ELF-1 (cell line): Measurements from ENCODE around the gene COL4A2.
"Not testable (repeated sequence)": the region's sequence is repeated elsewhere in the genome, so short reads cannot be mapped to it uniquely, and the experiment has no call there.

Experiments used
- DNase-seq: peaks from one replicate; pipeline ENCODE4 v3.0.0-alpha.2; 2016; ENCODE audit warnings: low read depth, low spot score

The COL4A2 gene

DNA sequence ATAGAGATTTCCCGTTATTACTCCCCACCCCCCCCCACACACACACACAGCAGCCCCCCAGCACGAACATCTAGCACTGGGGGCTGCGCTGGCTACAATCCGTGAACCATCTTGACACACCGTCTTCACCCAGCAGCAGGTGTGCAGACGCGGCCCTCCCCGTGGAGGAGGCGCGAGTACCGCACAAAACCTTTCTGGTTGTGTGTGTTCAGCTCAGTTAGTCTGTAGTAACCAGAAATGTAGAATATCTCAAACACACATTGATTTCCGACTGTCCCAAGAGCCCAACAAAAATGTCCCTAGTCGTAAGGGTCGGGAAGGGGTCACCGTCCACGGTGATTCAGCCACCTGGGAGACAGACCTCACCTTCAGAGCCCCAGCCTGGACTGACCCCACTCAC, 131.7 kb downstream of the COL4A2 start:
- DNase-seq: no peak

DNA sequence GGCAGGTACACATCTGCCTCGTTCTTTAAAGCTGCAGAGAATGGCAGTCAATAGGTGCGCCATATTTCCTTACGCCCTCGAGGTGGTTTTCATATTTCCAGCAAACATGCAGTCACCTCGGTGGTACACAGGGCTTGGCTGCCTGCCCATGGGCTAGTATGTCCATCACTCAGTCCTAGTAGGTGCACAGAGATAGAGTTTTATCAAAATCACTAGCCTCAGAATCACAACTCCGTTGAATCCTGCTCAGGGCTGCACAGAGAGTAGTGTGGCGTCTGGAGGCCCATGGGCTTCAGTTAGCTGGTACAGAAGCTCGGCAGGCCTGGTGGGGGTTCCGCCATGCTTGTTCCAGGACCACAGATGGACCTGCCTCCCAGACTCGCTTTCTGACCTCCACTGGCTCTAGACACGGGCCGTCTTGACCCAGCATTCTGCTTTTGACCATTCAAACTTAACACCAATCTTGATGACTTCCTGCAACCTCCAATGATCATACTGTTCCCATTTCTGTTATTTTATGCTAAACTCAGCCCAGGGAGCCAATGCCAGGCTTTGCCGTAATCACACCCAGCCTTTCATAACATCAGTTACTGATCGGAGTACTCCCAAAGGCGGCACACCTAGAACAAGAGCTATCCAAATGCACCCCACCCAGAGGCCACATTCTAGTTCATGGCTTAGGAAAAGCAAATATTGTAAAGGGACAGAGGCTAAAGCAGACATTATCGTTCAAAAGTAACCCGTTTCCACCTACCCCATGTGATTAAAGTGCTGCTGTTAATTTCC, 134.1 kb downstream of the COL4A2 start:
- no peak for DNase-seq

DNA sequence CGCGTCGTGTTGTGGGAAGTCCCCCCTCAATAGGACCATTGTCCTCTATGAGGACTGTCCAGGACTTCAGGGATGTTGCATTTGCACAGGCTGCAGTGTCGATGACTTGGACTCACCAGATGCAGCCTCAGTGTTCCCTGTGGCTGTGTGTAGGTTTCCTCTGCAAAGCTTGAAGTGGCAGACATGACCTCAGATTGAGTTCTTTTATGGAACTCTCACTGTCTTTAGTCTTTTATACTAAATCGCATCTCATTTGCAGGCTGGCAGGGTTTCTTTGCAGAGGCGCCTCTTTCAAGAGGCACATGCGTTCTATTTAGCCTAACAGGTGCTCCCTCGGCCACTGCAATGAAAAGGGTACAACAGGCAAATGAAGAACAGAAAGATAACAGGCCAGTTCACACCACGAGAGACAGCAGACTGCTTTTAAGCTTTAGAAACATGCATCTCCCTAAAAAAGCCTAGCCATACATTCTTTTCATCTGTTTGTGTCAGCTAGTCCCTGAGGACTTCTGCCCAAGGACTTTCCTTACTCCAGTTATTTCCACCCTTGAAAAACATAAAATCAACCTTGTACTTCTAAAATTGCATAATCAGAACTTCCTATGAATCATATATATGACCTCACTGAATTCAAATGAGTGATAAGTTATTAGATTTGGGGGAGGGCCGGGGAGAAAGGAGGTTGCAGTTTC, 136.0 kb downstream of the COL4A2 start:
- no peak for DNase-seq

DNA sequence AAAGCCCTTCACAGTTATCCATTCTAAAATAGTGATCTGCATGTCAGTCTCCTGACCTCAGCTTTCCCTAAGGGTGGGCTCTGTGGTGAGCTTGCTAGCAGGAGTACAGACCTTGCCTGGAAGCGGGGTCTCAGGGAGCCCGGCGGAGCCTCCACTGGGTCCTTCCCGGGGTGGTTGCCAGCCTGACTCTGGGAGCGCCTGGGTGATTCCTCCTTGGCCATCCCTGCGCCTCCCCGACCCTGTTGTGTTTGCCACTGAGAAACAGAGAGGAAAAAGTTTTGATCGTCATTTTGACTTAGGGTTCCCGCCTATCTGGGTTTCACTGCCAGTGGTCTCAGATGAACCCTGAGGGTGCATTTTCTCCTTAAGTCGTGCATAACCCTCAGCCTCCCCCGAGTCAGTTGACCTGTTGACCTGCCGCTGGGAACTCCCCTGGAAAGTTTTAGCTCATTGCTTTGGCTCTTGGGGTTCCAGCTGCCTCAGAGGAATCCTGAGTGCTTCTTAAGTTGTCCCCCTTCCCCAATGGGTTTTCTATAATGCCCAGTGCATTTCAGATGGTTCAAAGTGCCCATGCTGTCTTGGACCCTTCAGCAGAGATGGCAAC, 136.6 kb downstream of the COL4A2 start:
- no peak for DNase-seq

DNA sequence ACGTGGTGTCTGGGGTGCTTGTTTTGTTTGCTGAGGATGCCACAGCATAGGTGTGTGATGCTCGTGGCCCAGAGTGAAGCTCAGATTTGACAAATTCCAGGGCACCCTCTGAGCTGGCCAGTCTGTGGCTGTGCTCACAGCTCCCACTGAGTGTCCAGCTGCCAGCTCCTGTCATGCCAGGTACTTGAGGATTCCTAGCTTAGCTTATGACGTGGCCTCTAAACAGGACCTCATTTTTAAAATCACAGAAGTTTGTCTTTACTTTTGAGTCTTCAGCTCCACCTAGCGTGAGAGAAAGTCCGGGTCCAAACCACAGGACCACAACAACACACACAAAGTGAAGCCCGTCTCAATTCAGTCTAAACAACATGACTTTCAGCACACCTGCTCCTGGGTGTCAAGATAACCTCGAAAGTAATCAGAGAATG, 137.2 kb downstream of the COL4A2 start:
- DNase-seq: no peak

DNA sequence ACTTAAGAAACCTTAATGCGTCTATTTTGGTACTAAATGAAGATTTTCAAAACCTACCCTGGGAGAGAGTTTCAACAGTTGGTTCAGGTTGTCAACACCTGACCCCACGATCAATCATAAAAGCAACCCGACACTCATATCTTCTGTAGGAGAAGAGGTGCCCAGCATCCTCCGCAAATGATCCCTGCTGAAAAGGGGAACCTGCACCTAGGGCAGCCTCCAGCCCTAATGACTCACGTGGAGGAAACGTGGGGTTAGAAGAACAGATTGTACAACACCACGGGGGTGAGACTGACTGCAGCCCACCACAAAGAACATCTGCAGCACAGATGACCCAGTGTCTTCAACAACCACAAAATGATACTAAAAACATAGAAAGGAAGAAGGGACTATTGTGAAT, 138.1 kb downstream of the COL4A2 start:
- DNase-seq: no peak

DNA sequence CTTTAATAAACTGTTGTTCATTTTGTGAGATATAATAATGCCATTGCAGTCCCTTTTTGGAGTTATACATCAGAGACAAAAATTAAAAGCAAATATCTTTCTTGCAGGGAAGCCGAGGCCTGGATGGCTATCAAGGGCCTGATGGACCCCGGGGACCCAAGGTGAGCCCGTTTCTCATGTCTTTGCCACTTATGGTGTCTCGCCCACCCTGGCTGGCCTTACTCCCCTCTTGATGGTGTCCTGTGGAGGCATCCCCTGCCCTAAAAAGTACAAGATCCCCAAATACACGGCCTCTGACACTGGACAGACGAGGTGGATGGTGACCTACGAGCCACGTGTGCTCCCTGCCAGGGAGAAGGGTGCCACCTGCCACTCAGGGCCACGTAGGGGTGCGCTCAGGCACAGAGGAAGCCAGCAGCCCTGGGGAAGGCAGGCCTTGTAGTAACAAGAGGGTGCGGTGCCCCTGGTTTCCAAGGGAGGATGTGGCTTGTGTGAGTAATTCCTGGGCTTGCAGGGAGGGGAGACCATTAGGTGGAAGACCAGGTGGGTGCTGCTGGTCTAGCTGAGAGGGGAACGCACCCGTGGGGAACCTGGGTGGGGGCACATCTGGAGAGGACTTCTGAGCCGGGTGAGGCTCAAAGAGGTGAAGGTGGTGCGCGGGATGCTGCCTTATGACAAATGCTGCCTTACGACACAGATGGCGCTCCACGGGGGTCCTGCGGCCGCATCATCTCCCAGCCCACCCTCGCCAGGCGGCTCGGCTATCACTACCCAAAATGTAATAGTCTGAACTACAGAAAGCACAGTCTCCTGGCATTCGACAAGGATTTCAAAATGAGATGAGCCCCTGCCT, 138.9 kb downstream of the COL4A2 start:
- DNase-seq: no peak

DNA sequence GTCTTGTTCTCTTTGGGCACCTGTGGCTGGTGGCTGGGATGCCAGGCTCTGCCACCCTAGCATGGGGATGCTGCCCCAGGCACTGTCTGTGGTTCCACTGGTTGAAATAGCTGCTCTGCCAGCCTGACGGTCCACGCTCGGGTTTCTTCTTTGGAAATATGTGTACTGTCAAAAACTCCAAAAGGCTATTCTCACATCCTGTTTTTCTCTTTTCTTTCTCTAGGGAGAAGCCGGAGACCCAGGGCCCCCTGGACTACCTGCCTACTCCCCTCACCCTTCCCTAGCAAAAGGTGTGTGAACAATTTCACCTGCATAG, 139.4 kb downstream of the COL4A2 start:
- DNase-seq: no peak

DNA sequence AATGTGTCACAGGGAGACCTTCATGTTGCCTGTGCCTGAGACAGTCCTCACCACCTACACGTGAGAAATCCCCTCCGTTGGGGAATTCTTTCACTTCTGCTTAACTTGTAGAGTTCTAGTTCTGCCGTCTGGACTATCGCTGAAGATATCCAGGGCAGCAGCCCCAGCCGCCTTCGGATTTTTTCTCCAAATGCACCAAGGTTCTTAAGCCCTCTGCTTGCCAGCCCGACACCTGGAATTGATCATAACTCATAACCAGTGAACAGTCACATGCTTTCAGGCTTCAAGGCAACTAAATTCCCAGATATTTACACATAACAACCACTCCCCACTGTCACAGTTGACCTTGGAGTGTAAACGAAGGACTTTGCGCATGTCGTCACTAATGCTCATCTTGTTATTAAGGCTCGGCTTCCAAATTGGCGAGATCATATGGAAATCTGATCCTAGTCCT, 140.0 kb downstream of the COL4A2 start:
- no peak for DNase-seq

DNA sequence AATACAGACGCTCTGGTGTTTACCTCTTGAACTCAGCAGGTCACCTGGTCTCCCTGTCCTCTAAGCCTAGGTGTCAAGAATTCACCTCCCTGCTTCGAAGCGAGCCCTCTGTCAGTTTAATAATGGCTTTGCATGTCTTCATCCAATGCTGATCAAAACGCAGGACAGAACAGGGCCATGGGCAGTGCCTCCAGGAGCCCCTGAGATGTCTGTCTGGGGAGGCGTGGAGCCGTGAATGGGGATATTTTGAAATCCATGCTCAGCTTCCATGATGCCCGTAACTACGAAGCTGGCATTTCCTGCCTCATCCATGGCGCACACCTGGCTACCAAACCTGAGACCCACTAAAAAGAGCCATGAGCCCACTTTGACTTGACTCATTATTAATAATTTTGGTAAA, 140.7 kb downstream of the COL4A2 start:
- peak; percentile 30 for DNase-seq

DNA sequence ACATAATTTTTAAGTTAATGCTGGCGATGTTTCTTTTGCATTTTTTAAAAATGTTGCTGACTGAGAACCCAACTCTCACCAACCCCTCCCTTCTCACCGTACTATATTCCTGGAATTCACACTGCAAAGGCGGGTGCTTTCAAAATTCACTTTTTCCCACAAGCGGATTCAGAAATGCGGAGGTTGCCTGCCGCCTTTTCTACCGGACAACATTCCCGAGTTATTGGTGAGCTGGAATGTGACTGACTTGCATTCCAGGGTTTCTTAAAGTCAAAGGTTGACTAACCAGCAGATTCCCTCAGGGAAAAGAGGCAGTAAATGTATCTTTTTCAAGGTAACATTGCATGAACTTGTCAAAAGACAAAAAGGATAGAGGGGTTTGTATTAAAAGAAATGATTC, 141.1 kb downstream of the COL4A2 start:
- DNase-seq: peak; percentile 70

DNA sequence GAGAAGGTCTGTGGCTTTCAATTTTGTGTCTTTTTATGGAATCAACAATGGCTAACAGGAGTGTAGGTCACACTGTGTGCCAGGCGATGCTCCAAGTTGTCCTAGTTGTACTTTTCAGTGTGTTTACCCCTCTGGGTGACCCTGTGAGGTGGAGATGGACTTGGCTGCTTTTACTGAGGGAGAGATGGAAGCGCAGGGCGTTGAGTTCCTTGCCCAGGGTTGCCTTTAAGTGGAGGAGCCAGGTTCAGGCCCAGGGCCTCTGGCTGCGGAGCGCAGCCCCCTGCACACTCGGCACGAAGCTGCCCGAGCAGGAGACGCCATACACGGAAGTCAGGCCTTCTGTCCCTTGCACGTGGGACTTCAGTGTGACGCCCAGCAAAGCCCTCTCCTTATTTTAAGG, 141.6 kb downstream of the COL4A2 start:
- peak; percentile 38 for DNase-seq

DNA sequence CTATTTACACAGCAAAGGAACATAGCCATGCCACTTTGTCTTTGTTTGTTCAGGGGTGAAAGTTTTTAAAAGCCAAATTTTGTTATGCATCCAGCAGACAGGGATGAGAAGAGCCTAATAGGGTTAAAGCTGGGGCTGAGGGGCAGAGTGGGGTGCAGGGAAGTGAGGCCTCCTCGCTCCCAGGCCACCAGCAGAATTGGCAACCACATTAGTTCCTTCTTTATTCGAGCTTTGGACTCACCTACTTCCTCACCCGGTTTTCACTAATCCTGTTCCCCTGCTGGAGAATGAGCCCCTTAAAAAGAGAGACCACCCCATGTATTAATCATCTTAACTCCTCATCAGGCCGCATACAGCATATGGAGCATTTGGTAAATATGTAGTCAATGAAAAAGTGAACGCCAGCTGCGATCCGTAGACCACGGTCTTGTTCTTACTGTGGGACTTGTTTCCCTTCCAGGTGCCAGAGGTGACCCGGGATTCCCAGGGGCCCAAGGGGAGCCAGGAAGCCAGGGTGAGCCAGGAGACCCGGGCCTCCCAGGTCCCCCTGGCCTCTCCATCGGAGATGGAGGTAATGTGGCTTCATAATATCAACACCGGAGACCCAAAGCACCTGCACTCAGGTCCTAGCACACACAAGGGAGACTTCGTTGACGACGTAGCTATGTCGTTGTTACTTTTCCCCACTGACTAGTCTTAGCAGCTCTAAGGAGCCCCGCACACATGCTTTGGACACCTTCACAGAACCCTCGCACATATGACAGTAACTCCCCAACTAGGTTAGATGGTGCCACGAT, 142.3 kb downstream of the COL4A2 start:
- no peak for DNase-seq

DNA sequence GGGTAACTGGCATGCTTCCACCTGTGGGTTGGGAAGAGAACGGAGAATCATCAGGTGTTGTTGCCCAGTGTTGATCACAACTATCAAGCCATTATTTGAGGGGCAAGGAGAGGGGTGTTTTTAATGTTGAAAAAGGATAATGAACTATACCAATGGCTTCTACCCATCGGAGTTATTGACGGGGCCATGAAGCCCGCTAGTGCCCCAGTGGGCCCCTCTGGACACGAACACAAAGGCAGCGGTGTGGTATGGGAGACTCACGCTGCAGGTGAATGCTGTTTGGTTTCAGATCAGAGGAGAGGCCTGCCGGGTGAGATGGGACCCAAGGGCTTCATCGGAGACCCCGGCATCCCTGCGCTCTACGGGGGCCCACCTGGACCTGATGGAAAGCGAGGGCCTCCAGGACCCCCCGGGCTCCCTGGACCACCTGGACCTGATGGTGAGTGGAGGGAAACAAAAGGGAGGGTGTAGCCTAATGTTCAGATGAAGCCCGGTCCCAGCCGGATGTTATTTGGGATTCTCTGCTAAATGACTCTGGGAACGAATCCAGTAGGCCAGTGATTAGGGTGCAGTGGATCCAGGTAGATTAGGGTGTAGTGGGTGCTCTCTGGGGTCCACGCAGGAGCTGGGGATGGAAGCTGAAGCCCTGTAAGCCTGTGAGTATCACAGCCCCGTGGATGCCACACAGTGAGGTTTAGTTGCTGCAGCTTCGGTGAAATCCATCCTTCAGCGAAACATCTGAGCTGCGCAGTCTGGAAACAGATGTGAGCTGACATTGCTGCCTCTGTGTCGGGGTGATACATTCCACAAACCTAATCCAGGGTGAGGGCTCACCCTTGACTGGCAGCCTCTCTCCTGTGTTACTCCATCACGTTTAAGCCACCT, 143.2 kb downstream of the COL4A2 start:
- no peak for DNase-seq

DNA sequence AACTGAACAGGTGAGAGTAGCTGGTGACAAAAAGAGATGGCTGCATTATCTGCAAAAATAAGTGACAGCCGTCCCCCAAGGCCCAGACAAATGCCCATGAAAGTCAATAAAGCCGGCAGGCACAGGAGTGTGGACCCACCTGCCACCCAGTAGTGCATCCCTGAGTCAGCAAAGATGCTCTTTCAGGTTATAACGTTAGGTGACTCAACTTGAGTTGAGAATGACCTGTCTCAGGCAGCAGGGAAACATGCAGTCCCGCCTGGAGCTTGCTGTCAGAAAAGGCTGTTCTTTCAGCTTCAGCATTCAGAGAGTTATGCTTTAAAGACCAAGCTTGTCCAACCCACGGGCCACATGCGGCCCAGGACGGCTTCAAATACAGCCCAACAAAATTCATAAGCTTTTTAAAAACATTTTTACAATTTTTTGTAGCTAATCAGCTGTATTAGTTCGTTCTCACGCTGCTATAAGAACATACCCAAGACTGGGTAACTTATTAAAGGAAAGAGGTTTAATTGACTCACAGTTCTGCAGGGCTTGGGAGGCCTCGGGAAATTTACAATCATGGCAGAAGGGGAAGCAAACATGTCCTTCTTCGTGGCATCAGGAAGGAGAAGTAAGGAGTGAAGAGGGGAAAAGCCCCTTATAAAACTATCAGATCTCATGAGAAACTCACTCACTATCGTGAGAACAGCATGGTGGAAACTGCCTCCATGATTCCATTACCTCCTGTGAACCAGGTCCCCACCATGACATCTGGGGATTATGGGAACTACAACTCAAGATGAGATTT, 144.1 kb downstream of the COL4A2 start:
- no peak for DNase-seq

DNA sequence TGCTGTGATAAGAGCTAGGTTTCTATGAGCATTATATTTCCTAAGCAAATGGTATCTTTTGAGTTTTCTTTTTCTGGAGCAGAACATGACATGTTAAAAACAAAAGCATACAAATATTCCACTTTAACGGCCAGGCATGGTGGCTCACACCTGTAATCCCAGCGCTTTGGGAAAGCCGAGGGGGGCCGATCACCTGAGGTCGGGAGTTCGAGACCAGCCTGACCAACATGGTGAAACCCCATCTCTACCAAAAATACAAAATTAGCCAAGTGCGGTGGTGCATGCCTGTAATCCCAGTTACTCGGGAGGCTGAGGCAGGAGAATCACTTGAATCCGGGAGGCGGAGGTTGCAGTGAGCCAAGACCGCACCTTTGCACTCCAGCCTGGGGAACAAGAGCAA, 146.0 kb downstream of the COL4A2 start:
- DNase-seq: not testable (repeated sequence)

DNA sequence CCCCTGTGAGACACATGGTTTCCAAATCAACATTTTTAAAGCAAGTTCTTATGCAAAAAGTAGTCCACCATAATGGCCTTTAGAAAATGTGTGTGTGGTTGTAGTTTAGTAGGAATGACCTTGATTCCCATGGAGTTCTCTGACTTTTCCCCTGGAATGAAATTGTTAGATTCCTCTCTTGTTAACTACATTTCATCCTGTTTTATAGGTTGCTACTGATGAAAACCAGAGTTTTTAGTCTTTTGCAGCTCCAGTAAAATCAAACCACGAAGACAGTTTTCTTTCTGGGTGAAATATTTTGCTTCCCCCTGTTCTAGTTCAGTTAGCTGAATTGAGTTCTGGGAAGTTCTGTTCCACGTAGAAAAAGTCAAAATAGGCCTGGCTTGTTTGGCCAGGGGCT, 146.7 kb downstream of the COL4A2 start:
- no peak for DNase-seq

DNA sequence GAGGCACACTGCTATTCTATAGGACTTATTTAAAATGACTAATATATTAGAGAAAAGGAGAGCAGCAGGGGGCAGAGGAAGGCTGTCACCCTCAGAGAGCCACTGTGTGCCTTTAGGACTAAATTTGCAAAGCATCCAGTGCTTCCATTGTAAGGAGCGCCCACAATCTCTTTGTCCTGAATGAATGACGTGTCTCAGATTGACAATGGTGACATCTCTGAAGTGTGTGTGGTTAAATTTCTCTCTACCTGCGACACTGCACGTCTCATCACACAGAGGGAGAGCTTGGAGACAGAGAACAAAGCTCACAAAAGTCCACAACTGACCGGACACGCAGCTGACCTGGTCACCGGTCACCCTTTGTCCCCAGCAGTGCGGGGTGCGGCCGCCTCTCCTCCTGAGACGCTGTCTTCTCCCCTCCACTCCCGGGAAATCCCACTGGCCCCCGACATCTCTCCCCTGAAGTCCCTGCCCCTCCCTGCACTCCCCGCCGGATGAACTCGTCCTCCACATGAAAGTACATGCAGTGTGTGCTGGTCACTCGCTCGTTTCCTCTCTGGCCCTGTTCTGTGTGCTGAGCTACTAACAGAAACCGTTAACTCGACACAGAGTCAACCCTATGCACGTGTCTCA, 147.3 kb downstream of the COL4A2 start:
- DNase-seq: no peak

DNA sequence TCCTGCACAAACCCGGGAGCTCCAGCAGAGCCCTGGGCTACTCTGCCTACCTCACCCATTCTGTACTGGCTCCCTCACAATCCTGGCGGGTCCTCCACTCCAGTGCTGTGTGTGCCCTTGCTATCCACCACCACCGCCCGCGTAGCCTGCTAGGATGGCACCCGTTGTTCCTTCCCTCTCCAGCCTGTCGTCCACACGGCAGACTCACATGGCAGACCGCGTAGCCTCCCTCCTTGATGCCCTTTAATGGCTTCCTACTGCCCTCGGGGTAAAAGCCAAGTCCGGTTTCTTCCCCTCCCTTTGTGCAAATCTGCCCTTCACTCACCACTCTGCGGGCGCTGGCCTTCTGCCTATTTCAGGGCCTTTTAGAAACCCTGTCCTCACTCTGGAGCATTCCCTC, 147.9 kb downstream of the COL4A2 start:
- peak; percentile 23 for DNase-seq
